Stimulated activated CD8-positive, alpha-beta memory T cell treated with anti-CD3 and anti-CD28 coated beads, Interleukin-4, amount 100 ng/mL, for 1 hour (primary cell): Measurements from ENCODE around the gene CRMP1.
"Not testable (repeated sequence)": the region's sequence is repeated elsewhere in the genome, so short reads cannot be mapped to it uniquely, and the experiment has no call there.

Experiments used
- DNase-seq, 2 donors: peaks; one replicate each; pipeline ENCODE4 v3.0.0-alpha.2; 2020; ENCODE audit warnings: low read depth in 2 of 2, low spot score in 1 of 2

Gene CRMP1

GRCh38 chr4:5824635-5825034 lies 68.3 kb downstream of the CRMP1 start:
- DNase-seq = no peak

- DNase-seq = no peak
These were observed 68.7 kb downstream of the CRMP1 start for GRCh38 chr4:5824227-5824626.

GRCh38 chr4:5823542-5824211 lies 69.2 kb downstream of the CRMP1 start:
- DNase-seq = no peak

GRCh38 chr4:5822619-5823018 lies 70.3 kb downstream of the CRMP1 start:
- no peak for DNase-seq

GRCh38 chr4:5821665-5822358 lies 71.1 kb downstream of the CRMP1 start:
- DNase-seq = no peak

- DNase-seq = no peak
These were observed 76.0 kb downstream of the CRMP1 start for GRCh38 chr4:5816851-5817375.

GRCh38 chr4:5816101-5816500 lies 76.8 kb downstream of the CRMP1 start:
- DNase-seq = no peak

GRCh38 chr4:5815641-5816040 lies 77.2 kb downstream of the CRMP1 start:
- no peak for DNase-seq

GRCh38 chr4:5814421-5814820 lies 78.5 kb downstream of the CRMP1 start:
- no peak for DNase-seq

GRCh38 chr4:5813882-5814255 lies 79.0 kb downstream of the CRMP1 start:
- DNase-seq = no peak

GRCh38 chr4:5812506-5813229 lies 80.2 kb downstream of the CRMP1 start:
- no peak for DNase-seq

- not testable (repeated sequence) for DNase-seq
These were observed 80.8 kb downstream of the CRMP1 start for GRCh38 chr4:5812057-5812456.

GRCh38 chr4:5810770-5811430 lies 82.0 kb downstream of the CRMP1 start:
- no peak for DNase-seq

- no peak for DNase-seq
These were observed 82.7 kb downstream of the CRMP1 start for GRCh38 chr4:5810151-5810550.

- no peak for DNase-seq
These were observed 83.6 kb downstream of the CRMP1 start for GRCh38 chr4:5809216-5809776.

- DNase-seq = no peak
These were observed 84.7 kb downstream of the CRMP1 start for GRCh38 chr4:5808081-5808741.

- no peak for DNase-seq
These were observed 87.6 kb downstream of the CRMP1 start for GRCh38 chr4:5805270-5805669.

GRCh38 chr4:5804656-5805055 lies 88.2 kb downstream of the CRMP1 start:
- DNase-seq = no peak

GRCh38 chr4:5802565-5802964 lies 90.3 kb downstream of the CRMP1 start:
- DNase-seq = no peak

GRCh38 chr4:5801696-5802095 lies 91.2 kb downstream of the CRMP1 start:
- no peak for DNase-seq

- DNase-seq = no peak
These were observed 92.4 kb downstream of the CRMP1 start for GRCh38 chr4:5800496-5800895.
